Kidney (tissue), 14 donors: Measurements from ENCODE around the gene NOL4L. TPM values are rescaled to one million over a fixed set of nuclear protein-coding genes. Genes with fewer than 3 reads are reported as not detected.
"Not testable (repeated sequence)": the region's sequence is repeated elsewhere in the genome, so short reads cannot be mapped to it uniquely, and the experiment has no call there.

Experiments used
- DNase-seq, 5 donors: peaks; one replicate each; pipeline ENCODE4 v3.0.0-alpha.2; 2013 to 2020
- FAIRE-seq: peaks from 2 replicates; lab custom pipeline; 2012; peaks lifted over from hg19 to GRCh38; lab: Jason Lieb, UNC
- H3K27ac ChIP-seq, 2 donors: one replicate each; pipeline ENCODE4 v1.7.0; 2013; ENCODE audit warnings: low read depth in 2 of 2, low read length in 2 of 2, inconsistent platforms in 1 of 2
- H3K27me3 ChIP-seq: one replicate; pipeline ENCODE4 v1.7.1; 2013; ENCODE audit warnings: low read length, inconsistent platforms; ENCODE audit not compliant: control insufficient read depth, insufficient read depth
- H3K36me3 ChIP-seq, 3 donors: one replicate each; pipeline versions ENCODE4 v1.7.0 to v1.7.1; 2013; ENCODE audit warnings: low read length in 3 of 3, control low read depth in 1 of 3, inconsistent platforms in 1 of 3; ENCODE audit not compliant: insufficient read depth in 3 of 3, control insufficient read depth in 2 of 3
- H3K4me1 ChIP-seq, 3 donors: one replicate each; pipeline versions ENCODE4 v1.7.0 to v1.7.1; 2013; ENCODE audit warnings: low read length in 3 of 3, inconsistent platforms in 1 of 3, low read depth in 1 of 3; ENCODE audit not compliant: control insufficient read depth in 2 of 3, insufficient read depth in 2 of 3
- H3K4me3 ChIP-seq, 3 donors: one replicate each; pipeline versions ENCODE4 v1.7.0 to v1.8.1; 2013; ENCODE audit warnings: low read length in 3 of 3, control low read depth in 1 of 3, inconsistent platforms in 1 of 3
- H3K9ac ChIP-seq, 3 donors: one replicate each; pipeline versions ENCODE4 v1.7.0 to v1.7.1; 2013; ENCODE audit warnings: low read length in 3 of 3, control low read depth in 1 of 3, inconsistent platforms in 1 of 3
- H3K9me3 ChIP-seq, 3 donors: one replicate each; pipeline versions ENCODE4 v1.7.0 to v1.7.1; 2013; ENCODE audit warnings: low read length in 3 of 3, control low read depth in 1 of 3, inconsistent platforms in 1 of 3; ENCODE audit not compliant: control insufficient read depth in 2 of 3, insufficient read depth in 1 of 3
- intact Hi-C: fragments of 100-400 bp; cut with DNase I; formaldehyde crosslinking; loops from one replicate; pipeline ENCODE4 v1.11.1; 2022
- polyA plus RNA-seq: library from polyadenylated mRNA; stranded (reverse); fragments of 350-450 nt; fragmentation: Illumina TruSeq; extraction: RNeasy Lipid Tissue Mini Kit (QIAGEN cat#74804); gene quantifications from one replicate; pipeline ENCODE4 v1.2.3, GENCODE V29; 2014; ENCODE audit warnings: low read depth, low replicate concordance; ENCODE audit not compliant: insufficient read depth
- total RNA-seq: library from RNA; stranded (reverse); fragmentation: NEBNext Ultra II Directional; extraction: Animal tissue kit (Norgen Biotek cat#: 25700); gene quantifications from one replicate; pipeline ENCODE4 v1.2.1, GENCODE V29; 2021
- TF ChIP-seq, protein P1 (sequence below): IDR thresholded peaks from 3 replicates; pipeline ENCODE4 v1.5.1; 2012; ENCODE audit warnings: mild to moderate bottlenecking, moderate library complexity, borderline replicate concordance; ENCODE audit not compliant: insufficient read depth; ENCODE audit errors: extremely low read depth
- donor health status: control.
- donor health status: control.
- donor health status: control.
- donor health status: control.
- donor health status: control.
- donor health status: DM: yes; HTN: yes; CAD: no.
- donor health status: Normal renal cell carcinoma (clear cell type).

NOL4L gene
- total and polyA plus RNA-seq, 2 donors from 2014 or later, result 14.1 to 19.4 TPM

DNA sequence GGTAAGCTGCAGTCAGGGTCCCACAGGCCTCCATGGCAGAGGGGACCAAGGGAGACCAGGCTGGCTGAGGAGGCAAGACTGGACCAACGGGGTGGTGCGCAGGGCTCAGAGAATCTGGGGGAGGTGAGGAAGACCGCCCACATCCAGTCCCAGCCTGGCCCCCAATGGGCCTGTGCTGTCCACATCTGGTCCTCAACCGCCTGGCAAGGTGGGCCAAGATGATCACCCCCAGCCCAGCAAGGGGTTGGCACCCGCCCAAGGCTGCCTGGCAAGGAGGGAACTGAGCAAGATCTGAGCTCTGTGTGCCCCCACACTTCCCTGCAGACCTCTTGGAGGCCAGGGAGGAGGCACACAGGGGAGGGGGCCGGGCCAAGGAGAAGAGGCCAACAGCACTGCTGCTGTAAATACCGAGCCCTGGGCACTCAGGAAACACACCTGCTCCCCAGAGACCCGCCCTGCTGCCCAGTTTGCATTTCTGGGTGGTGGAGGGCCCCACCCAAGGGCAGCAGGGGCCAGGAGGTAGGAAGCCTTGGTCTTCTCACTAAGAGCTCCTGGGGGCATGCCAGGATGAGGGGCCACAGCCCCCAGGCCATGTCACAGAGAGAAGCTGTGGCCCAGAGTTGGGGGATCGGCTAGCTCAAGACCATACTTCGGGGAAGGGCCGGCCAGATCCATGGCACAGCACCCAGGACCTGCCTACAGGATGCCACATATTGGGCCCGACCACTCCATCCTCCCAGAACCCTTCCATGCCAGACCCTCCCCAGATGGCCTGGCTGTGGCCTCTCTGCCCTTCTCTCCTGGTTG is 117.4 kb downstream of the NOL4L start:
- TF ChIP-seq, protein P1, sequence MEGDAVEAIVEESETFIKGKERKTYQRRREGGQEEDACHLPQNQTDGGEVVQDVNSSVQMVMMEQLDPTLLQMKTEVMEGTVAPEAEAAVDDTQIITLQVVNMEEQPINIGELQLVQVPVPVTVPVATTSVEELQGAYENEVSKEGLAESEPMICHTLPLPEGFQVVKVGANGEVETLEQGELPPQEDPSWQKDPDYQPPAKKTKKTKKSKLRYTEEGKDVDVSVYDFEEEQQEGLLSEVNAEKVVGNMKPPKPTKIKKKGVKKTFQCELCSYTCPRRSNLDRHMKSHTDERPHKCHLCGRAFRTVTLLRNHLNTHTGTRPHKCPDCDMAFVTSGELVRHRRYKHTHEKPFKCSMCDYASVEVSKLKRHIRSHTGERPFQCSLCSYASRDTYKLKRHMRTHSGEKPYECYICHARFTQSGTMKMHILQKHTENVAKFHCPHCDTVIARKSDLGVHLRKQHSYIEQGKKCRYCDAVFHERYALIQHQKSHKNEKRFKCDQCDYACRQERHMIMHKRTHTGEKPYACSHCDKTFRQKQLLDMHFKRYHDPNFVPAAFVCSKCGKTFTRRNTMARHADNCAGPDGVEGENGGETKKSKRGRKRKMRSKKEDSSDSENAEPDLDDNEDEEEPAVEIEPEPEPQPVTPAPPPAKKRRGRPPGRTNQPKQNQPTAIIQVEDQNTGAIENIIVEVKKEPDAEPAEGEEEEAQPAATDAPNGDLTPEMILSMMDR, result no peak
- FAIRE-seq (no peak), DNase-seq (peak in 1 of 5 donors; percentile 73)
- Histone ChIP-seq H3K4me3 (no peak overlapping the region), H3K36me3 (peaks cover 0 to 4% (median 2%) of the 10 kb centered on the region in 3 donors), H3K9me3 (no peaks in the 10 kb centered on the region), H3K27ac (peak overlapping the region; percentile 60 to 71), H3K4me1 (peaks cover 0 to 66% (median 35%) of the 10 kb centered on the region in 3 donors), H3K27me3 (no peaks in the 10 kb centered on the region), H3K9ac (no peak overlapping the region)
- intact Hi-C loops, result no loop called here

DNA sequence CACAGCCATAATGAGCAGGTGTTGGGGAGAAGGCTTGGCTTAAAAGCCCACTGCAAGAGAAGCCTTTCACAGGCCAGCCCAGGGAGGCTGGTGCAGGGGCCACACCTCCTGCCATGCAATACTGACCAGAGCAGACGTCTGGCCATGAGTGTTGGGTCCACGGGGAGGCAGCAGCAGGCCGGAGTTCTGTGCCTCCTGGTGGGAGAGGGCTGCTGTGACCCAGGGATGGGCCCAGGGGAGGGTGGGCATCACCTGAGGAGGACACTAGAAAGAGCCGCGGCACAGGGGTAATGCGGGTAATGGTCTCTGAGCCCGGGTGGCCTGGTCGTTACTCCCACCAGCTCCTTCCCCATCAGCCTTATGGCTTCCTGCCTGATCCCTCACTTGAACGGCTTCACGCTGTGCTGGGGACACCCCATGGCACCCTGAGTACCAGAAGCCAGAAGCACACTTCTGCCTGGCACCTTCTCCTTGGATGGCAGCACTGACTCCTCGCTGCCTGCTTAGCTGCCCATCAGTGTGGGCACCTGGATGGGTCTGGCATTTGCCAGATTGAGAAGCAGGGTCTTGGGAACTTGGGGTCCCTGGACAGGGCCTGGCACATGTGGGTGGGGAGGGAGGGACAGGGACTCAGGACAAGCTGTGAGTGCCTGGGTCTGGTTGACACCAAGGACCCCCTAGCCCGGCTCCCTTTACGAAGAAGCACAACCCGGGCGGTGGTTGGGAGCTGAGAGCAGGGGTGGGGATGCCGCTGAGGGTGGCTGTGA is 118.2 kb downstream of the NOL4L start:
- H3K36me3 ChIP-seq, result peaks cover 0 to 3% (median 0%) of the 10 kb centered on the region in 3 donors
- no peak for FAIRE-seq
- DNase-seq, result peak in 1 of 5 donors; percentile 73
- no peak overlapping the region for H3K4me3 ChIP-seq
- H3K4me1 ChIP-seq, result peaks cover 0 to 59% (median 30%) of the 10 kb centered on the region in 3 donors
- TF ChIP-seq, protein P1, result no peak
- no peaks in the 10 kb centered on the region for H3K9me3 ChIP-seq
- H3K9ac ChIP-seq, result no peak overlapping the region
- intact Hi-C loops, result no loop called here
- H3K27ac ChIP-seq, result peak overlapping the region; percentile 60 to 71
- no peaks in the 10 kb centered on the region for H3K27me3 ChIP-seq

- FAIRE-seq, intact Hi-C loops, H3K36me3 ChIP-seq, H3K4me3 ChIP-seq, H3K27me3 ChIP-seq, H3K9me3 ChIP-seq: not testable (repeated sequence)
- Histone ChIP-seq H3K4me1 (peaks cover 0 to 58% (median 30%) of the 10 kb centered on the region in 3 donors), H3K27ac (peak overlapping the region; percentile 78 to 79), H3K9ac (peak overlapping the region in 1 of 3 donors; percentile 49)
- DNase-seq, result peak in 1 of 5 donors; percentile 76
These were observed 119.0 kb downstream of the NOL4L start for GRCh38 chr20:32465901-32466675.
